Fibroblast of villous mesenchyme (primary cell): ENCODE measurements around the gene CEP112. TPM values are rescaled to one million over a fixed set of nuclear protein-coding genes. Genes with fewer than 3 reads are reported as not detected.

Source experiments
- DNase-seq: peaks from one replicate; pipeline ENCODE4 v3.0.0-alpha.2; 2010; ENCODE audit warnings: low read depth
- H3K4me3 ChIP-seq: 2 replicates; pipeline ENCODE4 v1.5.1; 2011; ENCODE audit warnings: low read depth, mild to moderate bottlenecking, low read length
- total RNA-seq: library from RNA; depleted of rRNA; stranded (reverse); fragments of >200 nt; gene quantifications from 2 replicates; pipeline ENCODE4 v1.2.3, GENCODE V29; 2012
- TF ChIP-seq, protein P1 (sequence below): IDR thresholded peaks from 2 replicates; pipeline ENCODE4 v1.5.1; 2012; ENCODE audit warnings: low read depth, mild to moderate bottlenecking, low read length; ENCODE audit not compliant: insufficient read depth

Gene CEP112
- total RNA-seq, 1 donor = 10.8 TPM

GRCh38 chr17:65954148-65954449, 237.8 kb downstream of the CEP112 start:
- TF ChIP-seq, protein P1, sequence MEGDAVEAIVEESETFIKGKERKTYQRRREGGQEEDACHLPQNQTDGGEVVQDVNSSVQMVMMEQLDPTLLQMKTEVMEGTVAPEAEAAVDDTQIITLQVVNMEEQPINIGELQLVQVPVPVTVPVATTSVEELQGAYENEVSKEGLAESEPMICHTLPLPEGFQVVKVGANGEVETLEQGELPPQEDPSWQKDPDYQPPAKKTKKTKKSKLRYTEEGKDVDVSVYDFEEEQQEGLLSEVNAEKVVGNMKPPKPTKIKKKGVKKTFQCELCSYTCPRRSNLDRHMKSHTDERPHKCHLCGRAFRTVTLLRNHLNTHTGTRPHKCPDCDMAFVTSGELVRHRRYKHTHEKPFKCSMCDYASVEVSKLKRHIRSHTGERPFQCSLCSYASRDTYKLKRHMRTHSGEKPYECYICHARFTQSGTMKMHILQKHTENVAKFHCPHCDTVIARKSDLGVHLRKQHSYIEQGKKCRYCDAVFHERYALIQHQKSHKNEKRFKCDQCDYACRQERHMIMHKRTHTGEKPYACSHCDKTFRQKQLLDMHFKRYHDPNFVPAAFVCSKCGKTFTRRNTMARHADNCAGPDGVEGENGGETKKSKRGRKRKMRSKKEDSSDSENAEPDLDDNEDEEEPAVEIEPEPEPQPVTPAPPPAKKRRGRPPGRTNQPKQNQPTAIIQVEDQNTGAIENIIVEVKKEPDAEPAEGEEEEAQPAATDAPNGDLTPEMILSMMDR = no peak
- no peak for DNase-seq
- no peak overlapping the region for H3K4me3 ChIP-seq

DNA sequence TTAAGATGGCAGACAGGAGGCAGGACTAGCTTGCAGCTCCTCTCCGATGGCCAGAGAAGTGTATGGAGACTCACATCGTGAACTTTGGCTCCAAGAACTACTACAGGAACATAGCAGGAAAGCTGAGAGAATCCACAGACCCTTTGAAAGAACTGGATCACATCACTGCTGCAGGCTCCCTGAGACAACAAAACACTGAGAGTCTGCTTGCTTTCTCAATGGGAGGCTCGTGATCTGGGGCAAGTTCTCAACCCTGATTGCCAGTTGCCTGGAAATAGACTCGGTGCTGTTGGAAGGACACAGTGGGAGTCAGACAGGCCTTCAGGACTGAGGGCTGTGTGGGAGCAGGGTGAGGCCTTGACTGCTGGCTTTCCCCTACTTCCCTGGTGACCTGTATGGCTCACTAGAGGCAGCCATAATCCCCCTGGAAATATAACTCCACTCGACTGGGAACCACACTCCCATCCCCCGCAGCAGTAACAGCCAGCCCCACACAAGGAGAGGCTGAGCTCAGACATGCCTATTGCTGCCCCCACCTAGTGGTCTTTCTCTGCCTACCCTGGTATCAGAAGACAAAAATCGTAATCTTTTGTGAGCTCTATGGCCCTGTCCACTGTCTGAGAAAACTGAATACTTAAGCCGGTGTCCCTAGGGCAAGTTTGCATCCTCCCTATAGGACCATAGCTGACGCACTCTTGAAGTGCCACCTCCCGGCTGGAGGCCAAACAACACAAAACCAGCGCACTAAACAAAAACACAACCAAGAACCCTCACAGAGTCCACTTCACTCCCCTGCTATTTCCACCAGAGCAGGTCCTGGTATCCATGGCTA, 238.4 kb downstream of the CEP112 start:
- DNase-seq = no peak
- H3K4me3 ChIP-seq = no peak overlapping the region
- TF ChIP-seq, protein P1 = peak; percentile 8

GRCh38 chr17:65952586-65952985, 239.3 kb downstream of the CEP112 start:
- TF ChIP-seq, protein P1 = no peak
- DNase-seq = no peak
- H3K4me3 ChIP-seq = no peak overlapping the region

- TF ChIP-seq, protein P1 = no peak
- H3K4me3 ChIP-seq = no peak overlapping the region
- no peak for DNase-seq
Observed at GRCh38 chr17:65952015-65952414, 239.9 kb downstream of the CEP112 start.

DNA sequence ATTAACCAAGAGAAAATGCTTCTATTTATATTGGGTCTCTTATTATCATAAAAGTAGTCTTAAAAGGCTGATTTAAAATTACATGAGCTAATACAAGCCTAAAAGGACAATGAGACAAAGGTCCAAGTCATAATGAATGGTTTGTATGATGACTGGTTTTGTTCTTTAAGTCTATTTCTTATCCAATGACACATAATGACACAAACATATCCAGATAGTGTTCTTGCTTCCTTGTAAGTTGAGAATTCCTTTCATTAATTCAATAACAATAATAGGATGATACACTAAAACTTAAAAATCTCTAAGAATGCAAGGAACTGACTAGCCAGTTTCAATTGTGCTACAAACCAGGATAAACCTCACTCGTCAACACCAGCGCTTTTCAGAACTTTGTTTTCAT, 244.1 kb downstream of the CEP112 start:
- H3K4me3 ChIP-seq = no peak overlapping the region
- DNase-seq = no peak
- TF ChIP-seq, protein P1 = no peak

DNA sequence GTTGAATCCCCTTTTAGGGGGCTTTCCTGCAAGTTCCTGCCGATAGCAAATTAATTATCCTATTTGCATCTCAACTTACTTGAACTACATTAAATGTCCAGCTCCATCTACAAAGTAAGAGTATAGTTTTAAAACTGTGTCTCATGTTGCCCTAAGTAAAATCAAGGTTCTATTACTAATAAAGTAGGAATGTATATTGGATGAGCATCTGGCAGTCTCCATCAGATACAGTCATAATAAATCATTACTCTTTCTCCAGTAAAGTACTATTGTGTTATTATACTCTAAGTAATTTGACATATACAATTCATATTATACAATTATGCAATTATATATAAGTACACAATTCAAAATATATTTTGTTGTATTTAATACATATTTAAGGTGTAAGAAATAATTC, 249.3 kb downstream of the CEP112 start:
- no peak overlapping the region for H3K4me3 ChIP-seq
- TF ChIP-seq, protein P1 = no peak
- no peak for DNase-seq
